SJSA1 (cell line): ENCODE measurements around the gene SERPINA6. TPM values are rescaled to one million over a fixed set of nuclear protein-coding genes. Genes with fewer than 3 reads are reported as not detected.
"Not testable (repeated sequence)": the region's sequence is repeated elsewhere in the genome, so short reads cannot be mapped to it uniquely, and the experiment has no call there.

Experiments used
- DNase-seq, 2 experiments: peaks; one replicate each; pipeline ENCODE4 v3.0.0-alpha.2; 2015 to 2020; ENCODE audit warnings: low spot score in 2 of 2, low read depth in 1 of 2
- H3K27ac ChIP-seq: fragments of 250-450 bp; sonication (Bioruptor Pico); 2 replicates; pipeline ENCODE4 v1.5.1; 2020; ENCODE audit warnings: mild to moderate bottlenecking, moderate library complexity
- H3K27me3 ChIP-seq: fragments of 250-450 bp; sonication (Bioruptor Pico); replicated peaks from 2 replicates; pipeline ENCODE4 v1.5.1; 2020; ENCODE audit warnings: mild to moderate bottlenecking, moderate library complexity
- H3K36me3 ChIP-seq: fragments of 250-450 bp; sonication (Bioruptor Pico); 2 replicates; pipeline ENCODE4 v1.5.1; 2020; ENCODE audit warnings: mild to moderate bottlenecking
- H3K4me1 ChIP-seq: fragments of 250-450 bp; sonication (Bioruptor Pico); replicated peaks from 2 replicates; pipeline ENCODE4 v1.6.1; 2021; ENCODE audit warnings: mild to moderate bottlenecking
- H3K4me3 ChIP-seq: fragments of 250-450 bp; sonication (Bioruptor Pico); 2 replicates; pipeline ENCODE4 v1.5.1; 2020; ENCODE audit warnings: mild to moderate bottlenecking
- H3K9me3 ChIP-seq: fragments of 250-450 bp; sonication (Bioruptor Pico); replicated peaks from 2 replicates; pipeline ENCODE4 v1.5.1; 2020; ENCODE audit warnings: mild to moderate bottlenecking
- total RNA-seq: library from RNA; depleted of rRNA; stranded (reverse); fragments of >200 nt; shearing (Covaris generic); gene quantifications from 2 replicates; pipeline ENCODE4 v1.2.3, GENCODE V29; 2014; rRNA removed

The SERPINA6 gene, protein sequence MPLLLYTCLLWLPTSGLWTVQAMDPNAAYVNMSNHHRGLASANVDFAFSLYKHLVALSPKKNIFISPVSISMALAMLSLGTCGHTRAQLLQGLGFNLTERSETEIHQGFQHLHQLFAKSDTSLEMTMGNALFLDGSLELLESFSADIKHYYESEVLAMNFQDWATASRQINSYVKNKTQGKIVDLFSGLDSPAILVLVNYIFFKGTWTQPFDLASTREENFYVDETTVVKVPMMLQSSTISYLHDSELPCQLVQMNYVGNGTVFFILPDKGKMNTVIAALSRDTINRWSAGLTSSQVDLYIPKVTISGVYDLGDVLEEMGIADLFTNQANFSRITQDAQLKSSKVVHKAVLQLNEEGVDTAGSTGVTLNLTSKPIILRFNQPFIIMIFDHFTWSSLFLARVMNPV
- total RNA-seq: not detected in 2 replicates

DNA sequence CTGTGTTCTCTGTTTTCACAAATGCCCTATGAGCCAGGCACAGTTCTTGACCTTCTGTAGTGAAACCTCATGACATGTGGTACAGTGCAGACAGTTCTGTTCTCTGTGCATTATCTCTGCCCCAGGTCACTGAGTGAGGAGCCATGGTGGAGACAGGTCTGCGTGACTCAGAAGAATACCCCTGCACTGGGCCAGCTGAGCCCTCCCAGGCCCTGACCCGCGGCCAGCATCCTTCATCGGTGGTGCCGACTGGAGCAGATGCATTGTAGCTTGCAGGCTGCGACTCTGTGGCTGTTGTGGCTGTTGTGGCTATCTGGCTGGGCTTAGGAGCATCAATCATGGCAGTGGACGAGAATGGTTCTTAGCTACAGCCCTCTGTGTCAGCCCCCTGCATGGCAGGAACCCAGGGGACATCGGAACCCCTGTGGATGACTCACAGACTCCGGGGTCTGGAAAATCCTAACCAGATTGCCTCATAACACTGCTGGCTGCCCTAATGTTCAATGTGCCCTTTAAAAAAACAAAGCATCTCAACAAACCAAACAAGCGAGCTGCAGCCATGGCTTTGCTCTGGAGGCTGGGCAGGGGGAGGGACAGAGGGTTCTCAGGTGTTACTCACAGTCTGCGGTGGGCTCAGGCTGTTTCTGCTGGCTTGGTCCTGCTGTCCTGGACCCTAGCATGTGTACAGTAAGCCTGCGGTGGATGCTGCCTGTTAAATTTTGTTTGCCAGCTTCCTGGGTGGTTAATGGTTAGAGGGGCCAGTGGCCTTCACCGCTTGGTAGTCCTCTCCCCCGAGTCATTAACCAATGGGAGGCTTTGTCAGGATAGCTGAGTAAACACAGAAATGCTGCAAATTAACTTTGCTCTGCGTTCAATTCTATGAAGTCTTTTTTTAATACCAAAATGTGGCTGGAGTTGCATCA, at the start of gene SERPINA6:
Gene SERPINA6, minus strand, starts transcription at position 689 of the 923 bp plus-strand sequence. CDS start 8,688 bp downstream, outside the sequence.
- no peak within 1 kb of the TSS for H3K27ac ChIP-seq
- no peak within 1 kb of the TSS for H3K4me3 ChIP-seq
- no peak for DNase-seq
- H3K9me3 ChIP-seq: no peaks in the 10 kb centered on the region
- H3K27me3 ChIP-seq: no peaks in the 10 kb centered on the region
- no peaks in the 10 kb centered on the region for H3K36me3 ChIP-seq
- H3K4me1 ChIP-seq: 0 out of 2 replicates have a peak, but pooled peaks cover 3% of the 10 kb centered on the region

DNA sequence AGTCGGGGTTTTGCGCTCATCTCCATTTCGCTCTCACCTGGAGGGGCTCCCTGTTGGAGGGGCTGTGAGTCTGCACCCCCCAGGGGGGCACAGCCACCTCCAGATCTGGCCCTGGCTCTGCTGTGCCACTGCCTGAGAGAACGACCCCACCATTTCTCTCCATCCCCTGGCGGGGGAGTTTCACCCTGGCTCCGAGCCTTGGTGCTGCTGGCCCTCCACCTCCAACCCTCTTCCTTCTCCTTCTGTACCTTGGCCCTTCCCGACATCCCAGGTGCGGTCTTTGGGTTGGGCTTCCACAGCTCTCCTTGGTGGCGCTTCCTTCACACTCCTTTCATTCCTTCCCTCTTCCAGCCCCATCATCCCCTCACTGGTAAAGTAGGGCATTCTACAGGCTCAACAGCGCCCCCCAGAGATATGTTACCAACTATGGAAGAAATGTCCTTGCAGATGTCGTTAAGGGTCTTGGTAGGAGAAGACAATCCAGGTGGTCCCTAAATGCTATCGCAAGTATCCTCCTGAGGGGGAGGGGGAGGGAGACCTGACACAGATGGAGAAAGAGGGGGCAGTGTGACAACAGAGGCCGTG, 49.0 kb upstream of the SERPINA6 start:
- Histone ChIP-seq H3K27ac (0 out of 2 replicates have a peak overlapping the region, but pooled peaks have one; percentile 84), H3K4me3 (no peak overlapping the region), H3K27me3 (no peaks in the 10 kb centered on the region), H3K9me3 (no peaks in the 10 kb centered on the region), H3K4me1 (peaks cover 32% of the 10 kb centered on the region), H3K36me3 (no peaks in the 10 kb centered on the region)
- DNase-seq: no peak

DNA sequence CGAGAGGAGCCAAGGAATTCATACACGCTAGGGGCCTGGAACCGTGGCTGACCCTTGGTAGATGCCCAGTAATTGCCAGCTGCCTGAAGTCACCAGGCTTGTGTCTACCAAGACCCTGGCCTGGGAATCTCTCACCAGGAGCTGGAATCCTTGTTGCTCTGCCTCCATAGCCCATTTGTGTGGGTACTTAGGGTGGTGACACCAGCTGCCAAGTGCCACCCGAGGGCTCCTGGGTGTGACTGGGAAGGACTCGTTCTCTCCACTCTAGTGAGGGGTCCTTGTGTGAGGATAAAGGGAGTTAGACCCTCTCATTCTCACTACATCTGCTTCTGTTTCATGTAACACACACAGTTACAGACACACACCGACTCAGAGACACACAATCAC, 47.4 kb upstream of the SERPINA6 start:
- Histone ChIP-seq H3K36me3 (no peaks in the 10 kb centered on the region), H3K27me3 (no peaks in the 10 kb centered on the region), H3K4me3 (no peak overlapping the region), H3K27ac (no peak overlapping the region), H3K9me3 (no peaks in the 10 kb centered on the region), H3K4me1 (peaks cover 32% of the 10 kb centered on the region)
- DNase-seq: no peak

DNA sequence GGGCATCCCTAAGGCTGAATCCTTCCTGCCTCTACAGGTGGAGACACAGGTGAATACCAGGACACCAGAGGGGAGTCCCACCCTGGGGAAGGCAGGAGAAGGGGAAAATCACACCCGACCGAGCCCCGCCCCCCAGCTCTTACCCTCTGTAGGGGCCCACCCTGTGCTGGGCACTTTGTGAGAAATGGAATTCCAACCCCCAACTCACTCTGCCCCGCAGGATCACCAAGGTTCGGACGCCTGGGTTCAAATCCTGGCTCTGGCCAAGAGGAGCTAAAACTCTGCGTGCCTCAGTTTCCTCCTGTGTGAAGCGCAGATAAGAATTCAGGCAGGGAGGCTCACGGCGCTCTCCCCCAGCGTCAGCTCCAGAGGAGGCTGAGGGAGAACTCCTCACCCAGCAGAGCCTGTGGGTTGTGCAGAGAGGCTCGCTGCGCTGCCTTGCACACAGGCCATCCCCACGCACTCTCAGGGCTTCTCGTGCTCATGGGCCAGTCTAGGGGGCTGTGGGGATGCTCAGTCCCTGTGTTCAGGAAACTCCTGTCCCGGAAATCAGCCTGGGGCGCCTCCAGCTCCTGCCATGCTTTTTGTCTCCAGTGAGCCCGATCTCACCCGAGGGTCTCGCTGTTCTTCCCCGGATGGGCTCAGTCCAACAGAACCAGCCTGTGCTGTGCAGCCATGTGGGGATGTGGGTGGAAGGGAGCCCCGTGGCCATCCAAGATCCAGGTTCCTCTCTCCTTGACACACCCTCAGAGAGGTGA, 46.8 kb upstream of the SERPINA6 start:
- DNase-seq, H3K27ac ChIP-seq, H3K27me3 ChIP-seq, H3K4me3 ChIP-seq, H3K9me3 ChIP-seq, H3K36me3 ChIP-seq: not testable (repeated sequence)
- peaks cover 26% of the 10 kb centered on the region for H3K4me1 ChIP-seq

DNA sequence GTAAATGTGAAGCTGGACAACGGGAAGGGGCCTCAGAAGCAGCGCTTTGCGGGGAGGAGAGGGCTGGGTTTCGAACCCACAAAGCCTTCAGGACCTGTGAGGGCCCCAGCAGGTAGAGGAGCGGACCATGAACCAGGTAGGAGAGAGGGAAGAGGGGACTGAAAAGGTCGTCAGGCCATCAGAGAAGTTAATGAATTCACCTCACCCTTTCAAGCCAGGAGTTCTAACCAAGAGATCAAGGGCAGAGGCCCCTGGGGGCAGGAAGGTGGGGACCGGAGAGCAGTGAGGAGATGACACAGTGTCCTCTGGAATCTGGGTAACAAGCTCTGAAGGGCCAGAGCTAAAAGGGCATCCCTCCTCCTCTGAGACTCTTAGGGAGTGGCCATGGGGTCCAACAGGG, 45.8 kb upstream of the SERPINA6 start:
- Histone ChIP-seq H3K4me3 (no peak overlapping the region), H3K27ac (no peak overlapping the region), H3K36me3 (no peaks in the 10 kb centered on the region), H3K4me1 (peaks cover 17% of the 10 kb centered on the region), H3K9me3 (no peaks in the 10 kb centered on the region), H3K27me3 (no peaks in the 10 kb centered on the region)
- no peak for DNase-seq

DNA sequence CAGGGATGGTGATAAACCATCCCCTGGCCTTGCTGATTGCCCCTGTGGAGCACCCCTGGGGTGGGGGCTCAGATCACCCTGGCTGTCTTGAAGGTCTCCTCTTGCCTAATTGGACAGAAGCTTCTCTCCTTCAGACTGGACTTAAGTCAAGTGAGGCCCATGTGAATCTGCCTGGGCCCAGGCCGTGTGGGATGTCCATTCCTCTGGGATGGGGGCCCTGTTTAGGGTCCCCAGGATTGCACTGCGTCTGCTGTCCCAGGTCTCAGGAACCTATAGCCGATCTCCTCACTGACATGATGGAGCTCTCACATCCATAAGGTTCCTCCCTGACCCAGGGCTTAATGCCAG, 45.1 kb upstream of the SERPINA6 start:
- H3K4me3 ChIP-seq: no peak overlapping the region
- no peaks in the 10 kb centered on the region for H3K9me3 ChIP-seq
- H3K27me3 ChIP-seq: no peaks in the 10 kb centered on the region
- no peak for DNase-seq
- no peak overlapping the region for H3K27ac ChIP-seq
- no peaks in the 10 kb centered on the region for H3K36me3 ChIP-seq
- peaks cover 9% of the 10 kb centered on the region for H3K4me1 ChIP-seq

DNA sequence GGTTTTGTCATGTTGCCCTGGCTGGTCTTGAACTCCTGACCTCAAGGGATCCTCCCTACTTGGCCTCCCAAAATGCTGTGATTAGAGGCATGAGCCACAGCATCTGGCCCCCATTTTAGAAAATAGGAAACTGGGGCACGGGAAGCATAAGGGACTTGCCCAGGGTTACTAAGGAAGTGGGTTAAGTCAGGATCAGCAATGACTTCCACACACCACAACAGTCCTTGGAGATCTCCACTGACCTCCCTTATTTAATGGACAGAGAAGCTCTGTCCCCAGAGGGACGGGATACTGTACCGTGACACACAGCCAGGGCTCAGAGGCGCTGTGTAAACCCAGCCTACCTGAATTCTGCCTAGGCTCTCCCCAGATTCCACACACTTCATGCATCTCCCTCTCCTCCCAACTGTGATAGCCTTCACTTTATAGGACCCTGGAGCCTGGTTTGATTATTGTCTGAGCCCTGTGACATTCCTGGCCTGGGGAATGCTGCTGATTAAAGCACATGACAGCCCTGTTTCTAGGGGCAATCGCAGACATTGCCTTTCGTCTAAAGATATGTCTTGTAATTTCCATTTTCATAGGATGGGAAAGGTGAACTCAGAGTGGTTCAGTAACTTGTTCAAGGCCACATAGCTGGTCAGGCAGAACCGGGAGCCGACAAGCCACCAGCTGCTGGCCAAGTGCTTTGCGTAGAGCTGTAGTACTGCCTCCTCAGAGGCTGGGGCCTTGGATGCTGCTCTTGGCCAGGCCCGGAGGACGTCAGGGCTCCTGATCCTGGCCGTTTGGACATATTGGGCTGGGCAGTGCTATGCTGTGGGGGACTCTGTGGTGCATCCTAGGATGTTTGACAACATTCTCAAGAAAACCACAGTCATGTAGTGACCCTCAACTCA, 44.5 kb upstream of the SERPINA6 start:
- Histone ChIP-seq H3K27ac (no peak overlapping the region), H3K9me3 (no peaks in the 10 kb centered on the region), H3K4me1 (peaks cover 3% of the 10 kb centered on the region), H3K4me3 (no peak overlapping the region), H3K36me3 (no peaks in the 10 kb centered on the region), H3K27me3 (no peaks in the 10 kb centered on the region)
- DNase-seq: no peak

DNA sequence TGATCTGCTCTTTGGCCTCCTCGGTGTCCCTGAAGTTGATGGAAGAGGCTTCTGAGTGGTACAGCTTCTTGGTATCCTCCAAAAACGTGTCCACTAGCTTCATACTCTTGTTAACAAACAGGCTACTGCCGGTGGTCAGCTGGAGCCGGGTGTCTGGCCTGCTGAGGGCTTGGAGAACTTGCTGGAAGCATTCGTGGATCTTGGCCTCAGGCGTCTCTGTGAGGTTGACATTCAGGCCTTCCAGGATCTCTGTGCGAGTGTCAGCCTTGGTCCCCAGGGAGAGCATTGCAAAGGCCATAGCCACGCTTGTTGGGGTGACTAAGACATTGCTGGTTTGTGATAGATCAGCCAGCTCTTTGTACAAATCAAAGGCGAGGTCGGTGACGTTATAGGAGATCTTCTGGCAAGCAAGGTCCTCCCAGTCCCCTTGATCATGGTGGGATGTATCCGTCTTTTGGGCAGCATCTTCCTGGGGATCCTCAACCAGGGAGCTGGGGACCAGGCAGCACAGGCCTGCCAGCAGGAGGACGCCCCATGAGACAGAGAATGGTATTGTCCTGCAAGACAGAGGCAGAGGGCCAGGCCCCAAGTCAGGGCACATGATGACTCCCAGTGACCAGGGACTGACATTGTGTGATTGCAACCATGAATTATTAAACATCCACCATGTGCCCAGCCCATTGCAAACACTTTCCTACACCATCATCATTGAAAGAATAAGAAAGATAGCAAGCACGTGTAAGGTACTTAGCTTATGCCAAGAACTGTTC, 43.2 kb upstream of the SERPINA6 start, which contains the start of gene SERPINA2:
Gene SERPINA2, minus strand, starts transcription at position 553 of the 770 bp plus-strand sequence.
- Histone ChIP-seq H3K27ac (no peak within 1 kb of the TSS), H3K27me3 (no peaks in the 10 kb centered on the region), H3K4me1 (no peaks in the 10 kb centered on the region), H3K4me3 (no peak within 1 kb of the TSS), H3K36me3 (no peaks in the 10 kb centered on the region), H3K9me3 (no peaks in the 10 kb centered on the region)
- DNase-seq: no peak

DNA sequence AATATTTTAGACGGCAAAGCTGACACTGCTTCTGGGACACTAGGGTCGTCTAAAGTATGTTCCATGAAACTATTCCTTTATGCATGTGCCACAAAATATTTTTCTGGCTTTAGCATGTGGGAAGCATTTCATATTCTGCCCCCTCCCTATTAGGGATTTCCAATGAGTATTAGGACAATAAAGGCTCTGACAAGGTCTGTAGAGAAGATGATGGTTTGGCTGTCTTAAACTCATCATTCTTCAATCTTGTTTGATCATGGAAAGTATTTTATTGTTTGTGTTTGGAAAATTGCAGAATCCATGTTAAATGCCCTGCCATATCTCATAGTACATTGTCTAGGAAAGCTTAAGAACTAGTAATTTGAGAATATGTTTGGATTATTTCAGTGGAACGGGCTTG, 42.5 kb upstream of the SERPINA6 start:
- no peak for DNase-seq
- Histone ChIP-seq H3K4me1 (no peaks in the 10 kb centered on the region), H3K9me3 (no peaks in the 10 kb centered on the region), H3K27ac (no peak overlapping the region), H3K36me3 (no peaks in the 10 kb centered on the region), H3K4me3 (no peak overlapping the region), H3K27me3 (no peaks in the 10 kb centered on the region)

DNA sequence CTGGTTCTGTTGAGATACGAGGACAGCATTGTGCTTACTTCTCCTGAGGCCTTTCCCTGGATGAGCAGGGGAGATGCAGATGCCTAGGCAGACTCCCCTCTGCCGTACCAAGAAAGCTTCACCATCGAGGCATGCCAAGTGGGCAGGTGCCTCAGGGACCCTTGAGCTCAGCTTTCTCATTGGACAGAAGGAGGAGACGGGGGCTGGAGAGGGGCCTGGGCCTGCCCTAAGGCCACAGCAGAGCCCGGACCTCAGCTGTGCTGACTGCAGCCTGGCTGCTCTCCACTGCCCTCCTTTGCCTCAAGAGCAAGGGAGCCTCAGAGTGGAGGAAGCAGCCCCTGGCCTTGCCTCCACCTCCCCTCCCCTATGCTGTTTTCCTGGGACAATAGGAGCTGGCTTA, 41.8 kb upstream of the SERPINA6 start:
- no peaks in the 10 kb centered on the region for H3K4me1 ChIP-seq
- DNase-seq: no peak
- H3K9me3 ChIP-seq: no peaks in the 10 kb centered on the region
- no peak overlapping the region for H3K27ac ChIP-seq
- no peaks in the 10 kb centered on the region for H3K27me3 ChIP-seq
- H3K4me3 ChIP-seq: no peak overlapping the region
- no peaks in the 10 kb centered on the region for H3K36me3 ChIP-seq

DNA sequence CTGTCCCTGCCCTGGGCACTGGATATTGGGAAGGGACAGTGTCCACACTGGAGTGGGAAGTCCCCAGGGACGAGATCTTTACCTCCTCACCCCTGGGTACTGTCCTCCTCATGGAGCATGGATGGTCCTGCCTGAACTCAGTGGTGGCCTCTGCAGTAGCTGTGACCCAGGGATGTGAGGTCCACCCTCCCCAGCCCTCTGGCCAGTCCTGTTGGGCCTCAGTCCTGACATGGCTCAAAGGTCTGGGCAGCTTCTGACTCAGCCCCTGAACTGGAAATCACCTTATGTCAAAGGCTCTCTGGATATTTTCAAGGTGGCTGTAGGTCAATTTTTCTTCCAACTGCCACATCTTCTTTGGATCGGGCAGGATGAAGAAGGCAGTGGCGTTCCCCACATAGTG, 40.9 kb upstream of the SERPINA6 start:
- Histone ChIP-seq H3K9me3 (no peaks in the 10 kb centered on the region), H3K27ac (no peak overlapping the region), H3K27me3 (no peaks in the 10 kb centered on the region), H3K36me3 (no peaks in the 10 kb centered on the region), H3K4me3 (no peak overlapping the region), H3K4me1 (no peaks in the 10 kb centered on the region)
- no peak for DNase-seq

DNA sequence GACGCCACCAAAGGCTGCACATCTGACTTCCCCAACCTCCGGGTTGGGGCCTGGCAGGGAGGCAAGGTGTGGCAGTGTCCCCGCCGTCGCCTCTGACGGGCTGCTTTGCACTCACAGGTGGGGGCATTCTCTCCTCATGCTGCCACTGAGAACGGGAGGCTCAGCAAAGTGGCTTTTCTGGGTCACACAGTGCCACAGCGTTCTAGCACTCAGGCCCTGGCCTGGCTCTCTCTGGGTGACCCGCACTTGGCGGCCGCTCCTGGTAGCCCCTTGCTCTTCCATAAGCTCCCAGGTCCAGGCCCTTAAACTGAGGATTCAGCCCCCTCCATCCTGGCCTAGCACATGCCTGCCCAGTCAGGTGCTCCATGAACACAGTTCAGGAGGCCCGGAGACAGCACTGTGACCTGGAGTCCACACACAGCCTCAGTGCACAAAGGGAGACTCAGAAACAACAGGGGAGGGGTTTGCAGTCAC, 40.1 kb upstream of the SERPINA6 start:
- no peaks in the 10 kb centered on the region for H3K9me3 ChIP-seq
- H3K36me3 ChIP-seq: no peaks in the 10 kb centered on the region
- H3K4me3 ChIP-seq: no peak overlapping the region
- H3K27ac ChIP-seq: no peak overlapping the region
- DNase-seq: no peak
- H3K27me3 ChIP-seq: no peaks in the 10 kb centered on the region
- no peaks in the 10 kb centered on the region for H3K4me1 ChIP-seq
